Measurements from ENCODE around the gene CUBN.

CUBN gene

GRCh38 chr10:16905320-16905719, 224.3 kb downstream of the CUBN start:
- no peak for DNase-seq

GRCh38 chr10:16904639-16905061, 225.0 kb downstream of the CUBN start:
- DNase-seq = no peak

DNA sequence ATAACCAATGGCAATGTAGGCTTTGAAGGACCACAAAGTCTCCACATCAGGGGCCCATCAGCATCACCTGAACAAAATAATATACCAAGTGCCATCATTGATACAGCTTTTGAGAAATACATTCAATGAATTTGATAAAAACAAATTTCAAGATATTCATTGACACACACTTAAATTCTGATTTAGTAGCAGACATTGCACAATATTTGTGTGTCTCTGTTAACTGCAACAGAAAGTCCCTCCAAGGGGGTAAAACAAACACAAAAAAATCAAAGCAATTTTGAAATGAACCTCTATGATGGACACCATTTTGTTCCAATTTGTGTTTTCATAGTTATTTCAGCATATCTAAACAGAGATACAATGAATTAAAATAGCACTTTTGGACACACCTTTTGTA, 225.6 kb downstream of the CUBN start:
- DNase-seq = no peak

- DNase-seq = no peak
Measured at GRCh38 chr10:16902606-16903005, 227.0 kb downstream of the CUBN start.

DNA sequence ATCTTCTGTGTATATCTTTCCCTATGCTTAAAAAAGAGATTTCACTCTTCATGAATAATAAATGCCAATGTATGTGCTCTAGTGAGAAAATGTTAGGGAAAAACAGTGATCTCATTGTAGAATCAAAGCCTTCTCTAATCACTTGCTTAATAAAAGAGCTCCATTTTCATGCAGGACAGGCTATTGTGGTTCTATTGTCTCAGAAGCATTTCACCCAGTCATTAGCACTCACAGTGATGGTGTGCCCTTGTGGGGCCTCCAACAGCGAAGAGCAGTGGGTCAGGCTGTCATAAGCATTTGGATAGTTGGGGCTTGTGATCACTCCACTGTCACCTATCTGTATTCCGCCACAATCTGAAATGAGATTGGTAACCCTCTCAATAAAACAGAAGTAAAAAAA, 228.5 kb downstream of the CUBN start:
- DNase-seq = no peak

DNA sequence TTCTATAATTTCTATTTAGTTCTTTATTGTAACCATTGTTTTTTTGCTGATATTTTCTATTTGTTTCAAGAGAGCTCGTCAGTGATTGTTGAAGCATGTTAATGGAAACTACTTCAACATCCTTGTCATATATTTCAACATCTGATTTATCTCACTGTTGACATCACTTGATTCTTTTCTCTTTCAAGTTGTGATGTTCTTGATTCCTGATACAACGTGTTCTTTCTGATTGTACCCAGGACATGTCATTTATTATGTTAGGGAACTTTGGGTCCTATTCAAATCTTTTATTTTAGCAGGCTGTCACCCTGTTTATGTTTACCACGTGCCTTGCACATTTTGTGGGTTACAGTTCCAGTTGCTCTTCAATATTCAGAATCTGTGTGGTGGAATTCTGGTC, 232.6 kb downstream of the CUBN start:
- DNase-seq = no peak

- no peak for DNase-seq
Measured at GRCh38 chr10:16894821-16895220, 234.8 kb downstream of the CUBN start.

DNA sequence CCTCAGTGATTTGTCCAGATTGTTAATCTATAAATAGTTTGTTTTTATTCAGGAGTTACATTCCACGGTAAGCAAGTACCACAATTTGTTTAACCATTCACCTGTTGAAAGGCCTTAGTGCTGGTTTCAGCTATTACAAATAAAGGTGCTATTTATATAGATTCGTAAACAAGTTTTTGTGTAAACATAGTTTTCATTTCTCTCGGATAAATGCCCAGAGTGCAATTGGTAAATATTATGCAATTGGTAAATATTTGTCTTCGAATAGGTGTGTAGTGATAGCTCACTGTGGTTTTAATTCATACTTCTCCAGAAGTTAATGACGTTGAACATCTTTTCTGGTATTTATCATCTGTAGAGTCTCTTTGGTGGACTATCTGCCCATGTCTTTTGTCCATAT, 235.9 kb downstream of the CUBN start:
- no peak for DNase-seq

GRCh38 chr10:16891375-16892313, 238.0 kb downstream of the CUBN start:
- peak; percentile 31 to 53 for DNase-seq

GRCh38 chr10:16890691-16891090, 238.9 kb downstream of the CUBN start:
- DNase-seq = no peak

DNA sequence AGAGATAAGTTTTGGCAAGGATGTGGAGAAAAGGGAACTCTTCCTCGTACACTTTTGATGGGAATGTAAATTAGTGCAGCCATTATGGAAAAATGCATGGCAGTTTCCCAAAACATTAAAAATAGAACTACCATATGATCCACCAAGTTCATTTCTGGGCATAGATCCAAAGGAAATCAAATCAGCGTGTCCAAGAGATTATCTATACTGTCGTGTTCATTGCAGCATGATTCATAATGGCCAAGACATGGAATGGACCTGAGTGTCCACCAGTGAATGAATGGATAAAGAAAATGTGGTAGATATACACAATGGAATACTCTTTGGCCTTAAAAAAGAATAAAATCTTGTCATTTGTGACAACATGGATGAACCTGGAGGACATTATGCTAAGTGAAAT, 242.0 kb downstream of the CUBN start:
- DNase-seq = no peak

GRCh38 chr10:16886031-16886430, 243.6 kb downstream of the CUBN start:
- DNase-seq = no peak

GRCh38 chr10:16884497-16884896, 245.1 kb downstream of the CUBN start:
- DNase-seq = no peak

GRCh38 chr10:16883084-16883483, 246.5 kb downstream of the CUBN start:
- DNase-seq = no peak

- DNase-seq = no peak
Measured at GRCh38 chr10:16870331-16870730, 259.3 kb downstream of the CUBN start.

DNA sequence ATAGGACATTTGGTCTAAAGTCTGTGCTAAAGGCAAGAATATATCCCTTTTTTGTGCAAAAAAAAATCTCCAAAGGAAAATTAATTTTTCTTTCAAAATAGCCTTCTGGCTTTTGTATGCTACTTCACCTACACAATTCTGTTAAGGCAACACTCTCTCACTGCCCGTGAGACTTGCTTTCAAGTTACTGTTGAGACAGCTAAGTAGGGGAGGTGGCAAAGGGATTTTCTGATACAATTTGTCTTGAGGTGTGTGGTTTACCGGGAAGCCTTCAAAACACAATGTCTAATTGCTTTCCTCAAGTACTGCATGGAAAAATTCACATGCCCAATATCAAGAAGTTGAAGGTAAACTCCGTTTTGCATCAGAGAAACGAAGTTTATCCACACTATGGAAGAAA, 261.6 kb downstream of the CUBN start:
- no peak for DNase-seq

DNA sequence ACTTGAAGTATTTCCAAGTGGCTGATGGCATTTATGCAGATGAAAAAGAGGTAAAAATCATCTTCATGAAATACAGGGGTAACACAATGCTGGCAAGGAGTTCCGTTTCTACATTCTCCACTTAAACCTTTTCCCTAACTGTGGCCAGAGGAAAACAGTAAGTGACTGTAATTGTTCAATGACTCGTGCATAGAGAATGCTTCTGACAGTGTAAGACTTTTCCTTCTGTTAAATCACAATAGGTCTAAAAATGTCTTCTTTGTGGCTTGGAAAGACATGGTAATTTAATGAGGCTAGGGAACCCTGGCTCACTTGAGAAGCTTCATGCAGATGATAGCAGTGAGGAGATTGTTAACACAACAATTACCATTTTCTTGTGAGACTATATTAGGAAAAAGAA, 262.1 kb downstream of the CUBN start:
- no peak for DNase-seq

DNA sequence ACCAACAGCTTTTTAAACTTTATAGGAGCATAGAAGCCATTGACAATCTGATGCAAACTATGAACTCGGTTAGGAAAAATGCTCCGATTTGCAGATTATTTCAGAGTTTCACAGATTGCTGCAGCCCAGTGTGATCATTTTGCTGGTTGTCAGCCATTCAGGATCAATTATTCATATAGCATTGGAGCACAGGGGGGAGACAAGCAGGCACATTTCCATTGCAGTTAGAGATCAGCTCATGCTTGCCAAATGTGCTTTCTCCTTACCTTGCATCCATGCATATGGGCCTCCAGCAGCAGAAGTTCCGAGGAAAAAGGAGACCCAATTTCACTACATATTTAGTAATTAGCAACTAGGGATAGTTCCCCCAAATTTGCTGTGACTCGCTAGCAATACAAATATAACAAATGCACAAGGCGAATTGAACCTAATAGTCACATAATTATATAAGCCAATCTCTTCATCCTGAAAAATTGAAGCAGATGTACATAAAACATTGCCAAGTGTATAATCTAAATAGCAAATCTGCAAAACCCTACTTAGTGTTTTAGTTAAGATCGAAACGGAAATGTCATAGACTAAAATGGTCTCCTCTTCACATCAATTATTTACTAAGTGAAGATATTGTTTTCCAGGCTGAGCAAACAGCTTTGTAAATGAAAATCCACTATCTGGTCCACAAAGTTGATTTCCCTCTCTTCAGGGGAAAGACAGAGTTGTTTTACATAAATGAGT, 262.9 kb downstream of the CUBN start:
- no peak for DNase-seq

DNA sequence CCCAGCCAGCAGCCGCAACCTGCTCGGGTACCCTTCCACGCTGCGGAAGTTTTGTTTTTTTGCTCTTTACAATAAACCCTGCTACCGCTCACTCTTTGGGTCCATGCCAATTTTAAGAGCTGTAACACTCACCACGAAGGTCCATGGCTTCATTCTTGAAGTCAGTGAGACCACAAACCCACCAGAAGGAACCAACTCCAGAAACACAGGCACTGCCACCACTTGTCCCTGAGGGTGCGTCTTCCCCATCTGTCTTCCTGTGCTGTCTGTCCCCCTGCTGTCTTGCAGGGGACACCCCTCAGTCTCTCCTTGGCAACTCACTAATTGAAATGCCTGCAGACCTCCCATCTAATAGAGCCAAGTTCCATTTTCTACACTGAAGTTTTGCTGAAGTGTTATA, 263.8 kb downstream of the CUBN start:
- no peak for DNase-seq

DNA sequence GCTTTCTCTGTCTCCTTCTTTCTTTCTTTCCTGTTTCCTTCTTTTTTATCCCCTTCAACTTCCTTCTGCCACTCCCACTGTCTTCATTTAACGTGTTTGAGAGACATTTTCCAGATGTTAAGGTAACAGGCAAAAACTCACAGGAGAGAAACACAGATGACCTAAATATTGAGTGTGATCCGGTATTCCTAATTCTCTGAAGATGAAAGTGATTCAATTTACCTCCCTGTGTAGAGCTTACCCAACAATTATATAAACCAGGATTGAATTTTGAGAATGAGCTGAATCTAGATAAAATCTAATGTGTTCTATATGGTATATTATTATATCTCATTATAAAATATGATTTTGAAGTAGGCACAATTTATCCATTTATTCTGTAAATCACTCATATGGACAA, 265.8 kb downstream of the CUBN start:
- DNase-seq = no peak

DNA sequence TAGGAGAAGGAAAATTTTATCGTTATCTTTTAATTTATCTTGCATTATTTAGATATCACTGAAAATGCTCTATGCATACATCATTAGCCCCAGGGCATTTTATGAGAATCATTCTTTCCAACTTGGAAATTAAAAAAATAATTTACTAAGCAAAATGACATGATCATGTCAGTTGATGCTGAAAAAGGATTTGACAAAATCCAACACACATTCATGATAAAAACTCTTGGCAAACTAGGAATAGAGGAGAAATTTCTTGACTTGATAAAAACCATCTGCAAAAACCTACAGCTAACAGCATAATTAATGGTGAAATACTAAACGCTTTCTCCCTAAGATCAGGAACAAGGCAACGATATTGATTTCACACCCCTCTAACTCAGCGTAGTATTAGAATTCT, 272.2 kb downstream of the CUBN start:
- DNase-seq = no peak

DNA sequence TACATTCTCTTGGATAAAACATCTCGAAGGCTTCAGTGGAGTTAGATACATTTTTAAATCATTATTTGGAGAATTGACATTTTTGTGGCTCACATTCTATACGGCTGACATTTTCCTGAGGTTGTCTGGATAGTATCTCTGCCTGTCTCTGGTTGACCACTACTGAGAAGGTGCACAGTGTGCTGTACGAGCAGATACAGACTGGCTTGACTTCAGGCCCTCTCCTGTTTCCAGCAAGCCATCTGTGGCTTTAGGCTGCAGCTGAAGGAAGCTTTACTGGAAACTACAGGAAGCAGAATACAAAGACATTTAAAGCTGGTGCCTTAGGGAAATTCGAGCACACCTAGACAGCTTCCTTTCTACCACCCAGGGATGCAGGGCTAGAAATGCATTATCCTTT, 273.0 kb downstream of the CUBN start:
- no peak for DNase-seq

- DNase-seq = no peak
Measured at GRCh38 chr10:16856092-16856491, 273.5 kb downstream of the CUBN start.

- no peak for DNase-seq
Measured at GRCh38 chr10:16854623-16855022, 275.0 kb downstream of the CUBN start.
